Measurements from ENCODE around the gene RBM24.
"Not testable (repeated sequence)": the region's sequence is repeated elsewhere in the genome, so short reads cannot be mapped to it uniquely, and the experiment has no call there.

The RBM24 gene

GRCh38 chr6:17292600-17293133 lies 11.5 kb downstream of the RBM24 start:
- no peak for DNase-seq

- no peak for DNase-seq
These were observed 12.2 kb downstream of the RBM24 start for GRCh38 chr6:17293395-17293794.

- DNase-seq = no peak
These were observed 16.3 kb downstream of the RBM24 start for GRCh38 chr6:17297271-17298080.

GRCh38 chr6:17298257-17298656 lies 17.1 kb downstream of the RBM24 start:
- no peak for DNase-seq

- no peak for DNase-seq
These were observed 18.1 kb downstream of the RBM24 start for GRCh38 chr6:17299222-17299621.

GRCh38 chr6:17299750-17300149 lies 18.6 kb downstream of the RBM24 start:
- DNase-seq = no peak

- no peak for DNase-seq
These were observed 19.5 kb downstream of the RBM24 start for GRCh38 chr6:17300637-17301036.

GRCh38 chr6:17303444-17303843 lies 22.3 kb downstream of the RBM24 start:
- DNase-seq = no peak

- DNase-seq = no peak
These were observed 24.2 kb downstream of the RBM24 start for GRCh38 chr6:17305219-17306001.

GRCh38 chr6:17311595-17312311 lies 30.6 kb downstream of the RBM24 start:
- no peak for DNase-seq

- not testable (repeated sequence) for DNase-seq
These were observed 32.1 kb downstream of the RBM24 start for GRCh38 chr6:17313238-17313637.

GRCh38 chr6:17313971-17314370 lies 32.8 kb downstream of the RBM24 start:
- DNase-seq = no peak

- DNase-seq = no peak
These were observed 34.1 kb downstream of the RBM24 start for GRCh38 chr6:17315262-17315661.

GRCh38 chr6:17318435-17319165 lies 37.4 kb downstream of the RBM24 start:
- no peak for DNase-seq

- DNase-seq = not testable (repeated sequence)
These were observed 39.1 kb downstream of the RBM24 start for GRCh38 chr6:17320266-17320665.

GRCh38 chr6:17331238-17331637 lies 50.1 kb downstream of the RBM24 start:
- DNase-seq = no peak

- DNase-seq = no peak
These were observed 53.1 kb downstream of the RBM24 start for GRCh38 chr6:17334265-17334664.

GRCh38 chr6:17336425-17336824 lies 55.3 kb downstream of the RBM24 start:
- DNase-seq = no peak

GRCh38 chr6:17339308-17339670 lies 58.1 kb downstream of the RBM24 start:
- no peak for DNase-seq

- DNase-seq = no peak
These were observed 60.1 kb downstream of the RBM24 start for GRCh38 chr6:17341117-17341805.

GRCh38 chr6:17341891-17342290 lies 60.7 kb downstream of the RBM24 start:
- DNase-seq = no peak

- no peak for DNase-seq
These were observed 62.1 kb downstream of the RBM24 start for GRCh38 chr6:17343215-17343614.
